ENCODE measurements around the gene COL6A3.

DNA sequence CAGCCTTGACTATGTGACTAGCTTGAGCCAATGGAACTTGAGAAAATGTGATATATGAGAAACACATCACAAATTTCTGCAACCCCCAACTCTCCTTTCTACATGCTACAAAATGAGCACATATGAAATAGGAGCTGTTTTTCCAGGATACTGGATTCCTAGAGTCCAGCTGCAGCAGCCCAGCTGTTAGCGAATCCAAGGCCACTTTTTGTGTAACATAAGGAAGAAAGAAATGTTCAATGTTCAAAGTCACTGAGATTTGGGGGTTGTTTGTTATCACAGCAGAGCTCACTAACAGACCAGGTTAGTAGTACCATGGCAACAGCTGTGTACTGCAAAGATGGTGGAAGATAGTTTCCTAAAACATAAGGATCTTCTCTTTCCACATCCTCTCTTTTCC, 12.6 kb upstream of the COL6A3 start:
- TF ChIP-seq TCF7L2 (IDR thresholded peaks at IDR 0.05; ENCODE audit: borderline replicate concordance, extremely low read depth, insufficient read depth, insufficient read length): no peak
- TF ChIP-seq EZH2phosphoT487 (IDR thresholded peaks at IDR 0.05; ENCODE audit: borderline replicate concordance): no peak
- no peak for TF ChIP-seq POLR2AphosphoS5 (IDR thresholded peaks at IDR 0.05; ENCODE audit: low read depth, low read length)
- TF ChIP-seq EZH2 (IDR thresholded peaks at IDR 0.05): no peak
- no peak for TF ChIP-seq JUND (IDR thresholded peaks at IDR 0.05)
- no peak for TF ChIP-seq CTCF (IDR thresholded peaks at IDR 0.05 in 2 of 3, conservative IDR thresholded peaks at IDR 0.05 in 1 of 3; ENCODE audit: borderline replicate concordance in 1 of 3, insufficient read depth in 1 of 3, low read depth in 2 of 3, low read length in 2 of 3)
